ENCODE data around the gene ADGRL1.
"Not testable (repeated sequence)": the region's sequence is repeated elsewhere in the genome, so short reads cannot be mapped to it uniquely, and the experiment has no call there.

ADGRL1 gene

DNA sequence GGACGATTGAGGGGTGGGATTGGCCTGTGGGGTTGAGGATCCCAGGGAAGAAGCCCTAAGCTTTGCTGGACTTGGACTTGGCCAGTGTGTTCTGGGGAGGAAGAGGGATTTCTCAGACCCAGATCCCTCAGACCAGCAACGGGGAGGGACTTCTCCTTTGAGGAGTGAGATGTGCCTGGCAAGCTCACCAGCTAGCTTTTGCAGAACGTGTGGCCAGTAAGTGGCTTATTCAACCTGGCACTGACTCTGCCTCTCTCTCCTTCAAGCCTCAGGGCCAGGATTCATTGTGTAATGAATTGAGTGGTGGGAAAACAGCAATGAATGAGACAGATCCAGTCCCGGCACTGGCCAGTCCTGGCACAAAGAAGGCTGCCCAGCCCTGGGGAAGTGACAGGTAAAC lies 11.9 kb upstream of the ADGRL1 start:
- not testable (repeated sequence) for DNase-seq

GRCh38 chr19:14214580-14214979 lies 8.6 kb upstream of the ADGRL1 start:
- DNase-seq: no peak

DNA sequence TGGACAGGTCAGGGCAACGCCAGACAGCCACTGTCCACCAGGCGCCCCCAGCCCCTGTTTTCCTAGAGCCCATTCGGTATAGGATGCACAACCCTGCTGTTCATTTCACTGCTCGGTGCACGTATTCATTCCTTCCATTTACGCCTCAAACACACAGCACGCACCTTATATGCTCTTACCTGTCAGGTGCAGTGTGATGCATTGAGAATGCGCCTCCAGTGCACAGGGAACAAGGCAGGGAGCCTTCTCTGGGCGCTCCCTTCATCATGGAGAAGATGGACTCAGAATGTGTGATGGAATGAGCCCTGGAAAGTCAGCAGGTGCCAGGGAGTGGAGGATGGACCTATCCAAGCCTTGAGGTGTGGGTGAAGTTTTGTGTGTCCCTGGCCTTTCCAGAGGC lies 4.2 kb upstream of the ADGRL1 start:
- not testable (repeated sequence) for DNase-seq

GRCh38 chr19:14209401-14209800 lies 3.4 kb upstream of the ADGRL1 start:
- peak; percentile 76 for DNase-seq

DNA sequence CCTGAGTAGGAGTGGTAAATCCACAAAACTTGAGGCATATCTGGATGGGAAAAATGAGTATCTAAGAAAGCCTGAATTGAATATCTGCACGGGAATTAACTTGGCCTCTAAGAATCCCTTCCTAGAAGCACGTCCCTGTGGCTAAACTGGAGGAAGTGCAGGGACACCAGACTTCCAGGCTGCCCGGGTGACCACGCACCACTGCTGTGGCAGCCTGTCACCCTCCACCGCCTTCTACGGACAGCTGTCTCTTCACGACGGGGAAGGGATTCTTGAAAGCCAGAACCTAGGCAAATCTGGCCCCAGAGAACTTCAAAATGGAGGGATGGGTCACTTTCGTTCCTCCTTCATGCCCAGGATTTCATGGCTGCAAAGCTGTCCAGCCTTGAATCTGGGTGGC lies 2.5 kb upstream of the ADGRL1 start:
- not testable (repeated sequence) for DNase-seq

- not testable (repeated sequence) for DNase-seq
Measured at GRCh38 chr19:14207796-14208195, 1.8 kb upstream of the ADGRL1 start.

DNA sequence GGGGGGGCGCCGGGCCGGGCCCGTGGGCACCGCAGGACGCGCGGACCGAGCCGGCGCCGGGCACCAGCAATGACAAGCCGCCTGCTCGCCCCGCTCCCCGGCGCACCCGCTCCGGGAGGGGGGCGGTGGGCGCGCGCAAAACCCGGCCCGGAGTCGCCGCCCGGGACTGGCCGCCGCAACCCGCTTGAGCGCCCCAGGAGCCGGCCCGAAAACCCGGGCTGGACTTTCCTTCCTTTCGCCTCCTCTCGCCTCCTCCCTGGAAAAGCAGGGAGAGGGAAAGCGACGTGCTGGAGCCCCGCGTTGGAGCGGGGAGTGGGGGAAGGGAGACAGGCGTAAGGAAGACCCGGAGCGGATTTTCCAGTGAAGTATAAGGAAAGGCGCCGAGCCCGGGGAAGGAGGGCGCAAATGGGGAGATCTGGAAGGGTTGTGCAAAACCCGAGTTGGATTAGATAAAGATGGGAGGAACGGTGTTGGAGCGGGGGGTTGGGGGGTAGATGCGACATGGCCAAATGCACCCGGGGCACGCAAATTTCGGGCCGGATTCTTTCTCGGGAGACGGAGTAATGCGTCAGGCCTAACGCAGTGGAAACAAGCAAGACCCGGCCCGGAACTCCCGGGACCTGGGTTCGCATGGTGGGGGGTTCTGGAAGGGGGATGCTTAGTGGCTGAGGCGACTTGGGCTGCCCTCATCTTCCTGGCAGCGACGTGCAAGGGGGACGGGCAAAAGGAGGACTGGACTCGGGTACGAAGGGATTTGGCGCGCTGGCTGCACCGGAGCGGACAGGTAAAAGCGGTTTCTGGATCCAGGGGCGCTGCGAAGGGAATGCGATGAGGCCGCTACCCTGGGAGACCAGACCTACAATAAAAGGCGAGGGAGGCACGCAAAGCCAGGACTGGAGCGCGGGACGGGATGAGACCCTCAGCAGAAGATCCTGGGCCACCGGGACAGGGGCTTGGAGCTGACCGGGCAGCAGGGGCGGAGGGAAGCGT lies 1.1 kb upstream of the ADGRL1 start:
- peak; percentile 100 for DNase-seq

- not testable (repeated sequence) for DNase-seq
Measured at GRCh38 chr19:14206308-14206707, 339 bp upstream of the ADGRL1 start.

GRCh38 chr19:14204676-14205451 lies 1.1 kb downstream of the ADGRL1 start:
- DNase-seq: peak; percentile 64

- DNase-seq: not testable (repeated sequence)
Measured at GRCh38 chr19:14204219-14204618, 1.8 kb downstream of the ADGRL1 start.

DNA sequence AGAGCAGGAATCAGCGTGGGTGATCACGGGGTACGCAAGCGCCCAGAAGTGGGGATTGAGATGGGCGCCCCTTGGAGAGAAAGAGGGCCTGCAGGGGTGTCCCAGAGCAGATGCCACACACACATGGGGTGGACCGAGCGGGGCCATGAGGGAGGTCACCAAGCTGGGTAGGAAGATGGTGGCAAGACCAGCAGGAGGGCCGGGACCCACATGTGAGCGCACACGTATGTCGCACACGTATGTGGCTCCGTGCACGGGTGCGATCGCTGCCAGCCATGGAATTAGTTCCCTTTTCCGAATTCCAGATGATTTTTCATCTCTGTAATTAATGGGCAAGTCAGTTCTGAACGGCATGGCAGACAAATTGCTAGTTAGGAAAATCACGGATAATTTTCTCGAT lies 2.2 kb downstream of the ADGRL1 start:
- not testable (repeated sequence) for DNase-seq

- no peak for DNase-seq
Measured at GRCh38 chr19:14203177-14203576, 2.8 kb downstream of the ADGRL1 start.

GRCh38 chr19:14201481-14201880 lies 4.5 kb downstream of the ADGRL1 start:
- not testable (repeated sequence) for DNase-seq

GRCh38 chr19:14200147-14200841 lies 5.7 kb downstream of the ADGRL1 start:
- DNase-seq: peak; percentile 33

- DNase-seq: no peak
Measured at GRCh38 chr19:14198384-14199376, 7.3 kb downstream of the ADGRL1 start.

DNA sequence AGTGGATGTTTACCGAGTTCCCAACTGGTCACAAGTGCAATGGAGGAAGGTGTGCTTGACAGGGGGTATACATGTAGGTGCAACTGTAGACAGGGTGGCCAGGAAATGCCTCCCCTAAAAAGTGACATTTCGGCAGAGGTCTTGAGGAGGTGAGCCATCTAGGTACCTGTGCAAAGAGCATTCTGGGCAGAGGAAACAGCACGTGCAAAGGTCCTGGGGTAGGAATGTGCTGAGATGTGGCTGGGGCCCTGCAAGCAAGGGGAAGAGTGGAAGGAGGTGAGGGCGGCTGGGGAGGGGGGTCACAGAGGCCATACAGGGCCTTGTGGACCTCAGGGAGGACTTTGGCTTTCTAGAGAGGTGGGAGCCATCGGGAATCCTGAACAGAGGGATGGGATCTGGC lies 8.1 kb downstream of the ADGRL1 start:
- no peak for DNase-seq

DNA sequence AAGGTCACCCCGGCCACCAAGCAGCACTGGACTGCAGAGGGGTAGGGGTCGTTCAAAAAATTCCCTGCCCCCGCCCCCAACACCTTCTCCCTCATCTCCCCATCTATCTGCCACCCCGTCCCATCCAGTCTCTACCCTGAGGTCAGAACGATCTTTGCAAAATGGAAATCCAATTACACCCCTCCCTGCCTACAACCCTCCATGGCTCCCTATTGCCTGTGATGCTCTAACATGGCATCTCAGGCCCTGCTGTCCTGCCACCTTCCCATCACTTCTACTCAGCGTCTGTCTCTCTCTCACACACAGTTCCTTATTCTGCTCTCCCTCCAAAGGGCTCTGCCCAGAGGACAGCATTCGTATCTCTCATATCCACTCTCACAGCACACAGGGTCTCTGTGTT lies 8.7 kb downstream of the ADGRL1 start:
- DNase-seq: not testable (repeated sequence)

DNA sequence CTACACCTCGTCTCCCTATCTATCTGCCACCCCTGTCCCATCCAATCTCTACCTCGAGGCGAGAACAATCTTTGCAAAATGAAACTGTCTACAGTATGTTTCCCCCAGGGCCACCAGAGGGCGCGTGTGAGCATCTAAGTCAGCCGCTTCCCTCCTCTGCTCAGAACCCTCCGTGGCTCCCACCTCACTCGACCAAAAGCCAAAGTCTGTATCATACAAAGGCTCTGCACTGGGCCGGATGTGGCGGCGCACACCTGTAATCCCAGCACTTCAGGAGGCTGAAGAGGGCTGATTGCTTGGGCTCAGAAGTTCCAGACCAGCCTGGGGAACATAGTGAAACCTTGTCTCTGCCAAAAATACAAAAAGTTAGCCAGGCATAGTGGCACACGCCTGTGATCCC lies 9.9 kb downstream of the ADGRL1 start:
- DNase-seq: peak; percentile 52

DNA sequence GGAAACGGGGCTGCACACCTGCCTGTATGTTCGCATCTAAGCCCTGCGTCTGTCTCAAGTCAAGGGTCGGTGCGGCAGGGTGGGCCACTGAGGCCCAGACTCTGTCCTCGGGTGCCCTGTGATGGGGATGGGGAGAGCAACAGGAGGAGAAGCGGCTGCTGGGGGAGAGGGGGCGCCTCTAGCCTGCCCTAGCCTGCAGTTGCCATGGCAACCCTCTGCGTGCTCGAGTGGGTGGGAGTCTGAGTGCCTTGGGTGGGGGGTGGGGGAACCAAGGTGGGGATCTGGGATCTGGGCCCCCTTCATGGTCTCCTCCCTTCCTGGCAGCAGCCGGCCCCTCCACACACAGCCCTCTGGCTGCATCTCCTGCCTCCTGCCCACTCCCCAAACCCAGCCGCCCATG lies 10.8 kb downstream of the ADGRL1 start:
- DNase-seq: not testable (repeated sequence)

DNA sequence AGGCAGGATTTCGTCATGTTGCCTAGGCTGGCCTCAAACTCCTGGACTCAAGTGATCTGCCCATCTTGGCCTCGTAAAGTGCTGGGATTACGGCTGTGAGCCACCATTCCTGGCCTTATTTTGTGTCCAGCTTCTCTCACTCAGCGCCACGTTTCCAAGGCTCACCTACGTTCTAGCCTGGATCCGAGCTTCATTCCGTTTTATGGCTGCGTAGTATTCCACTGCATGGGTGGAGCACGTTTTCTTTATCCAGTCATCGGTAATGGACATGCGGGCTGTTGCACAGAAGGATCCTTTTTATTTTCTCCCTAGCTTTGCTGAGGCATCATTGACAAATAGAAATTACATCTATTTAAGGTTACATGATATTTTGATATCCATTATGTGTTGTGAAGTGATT lies 16.6 kb downstream of the ADGRL1 start:
- DNase-seq: no peak

DNA sequence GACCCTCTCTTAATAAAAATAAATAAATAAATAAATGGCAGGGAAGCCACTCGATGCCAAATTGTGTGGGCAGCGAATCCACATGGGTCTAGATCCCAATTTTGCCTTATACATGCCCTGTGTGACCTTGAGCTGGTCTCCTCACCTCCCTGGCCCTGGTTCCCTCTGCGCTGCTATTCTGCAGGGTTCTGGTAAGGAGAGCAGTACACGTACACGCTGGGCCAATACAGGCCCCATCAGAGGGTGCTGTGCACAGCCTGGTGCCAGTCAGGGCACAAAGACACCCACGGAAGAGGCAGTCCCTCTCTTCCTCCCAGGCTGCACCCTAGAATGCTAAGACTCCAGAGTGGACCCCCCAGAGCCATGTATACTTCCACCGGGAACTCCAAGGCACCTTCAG lies 17.9 kb downstream of the ADGRL1 start:
- DNase-seq: not testable (repeated sequence)

GRCh38 chr19:14187561-14187960 lies 18.4 kb downstream of the ADGRL1 start:
- no peak for DNase-seq
